ENCODE data around the gene GPR84. TPM values are rescaled to one million over a fixed set of nuclear protein-coding genes. Genes with fewer than 3 reads are reported as not detected.

GPR84 gene
- total and polyA plus RNA-seq, 2 of the 13 experiments (the other 11 are each of a cell fraction or from before 2014, with no cell fraction given) = not detected

GRCh38 chr12:54370171-54370730 is 6.0 kb upstream of the GPR84 start:
- CTCF ChIA-PET (ENCODE audit: low intra/inter-chr PET ratio, low total read pairs) = interaction anchor here (3.9 kb wide), 1 partner anchor 9 kb away, joined by 27 read pairs; no protein-coding TSS in a partner anchor
- Histone ChIP-seq H3K27ac (ENCODE audit: extremely low read length, insufficient read depth, low read length) (no peak overlapping the region), H3K27me3 (ENCODE audit: control insufficient read depth in 1 of 2, insufficient read depth in 2 of 2, low read length in 2 of 2) (peaks cover 1 to 12% of the 10 kb centered on the region in 2 experiments; a peak in 2 of 5 replicates), H3K4me3 (replicated peaks in 1 of 3; ENCODE audit: insufficient read depth in 1 of 3, low read depth in 2 of 3, low read length in 3 of 3) (no peak overlapping the region), H3K4me1 (ENCODE audit: insufficient read depth, low read length) (peaks cover 21% of the 10 kb centered on the region), H3K9ac (ENCODE audit: insufficient read depth, low read depth, low read length) (no peak overlapping the region), H2AFZ (ENCODE audit: low read length) (no peak overlapping the region), H3K36me3 (replicated peaks in 1 of 2; ENCODE audit: control insufficient read depth in 1 of 2, insufficient read depth in 2 of 2, low read length in 2 of 2) (no peaks in the 10 kb centered on the region), H3K4me2 (ENCODE audit: low read depth, low read length) (no peak overlapping the region), H4K20me1 (ENCODE audit: insufficient read depth, low read length) (no peaks in the 10 kb centered on the region), H3K79me2 (ENCODE audit: insufficient read depth, low read length) (no peaks in the 10 kb centered on the region), H3K9me3 (ENCODE audit: low read length) (no peaks in the 10 kb centered on the region)
- in situ Hi-C loops (cut with HindIII; ENCODE audit: extremely low pct_ligation_motif_present, low pct_unique_long_range_greater_than_20kb) (loop anchor here (10.0 kb wide), 1 partner anchor 375 kb away; no protein-coding TSS in a partner anchor), intact Hi-C loops (cut with micrococcal nuclease; ENCODE audit: unreplicated experiment) (no loop called here)
- no peak for FAIRE-seq
- TF ChIP-seq, protein P1, sequence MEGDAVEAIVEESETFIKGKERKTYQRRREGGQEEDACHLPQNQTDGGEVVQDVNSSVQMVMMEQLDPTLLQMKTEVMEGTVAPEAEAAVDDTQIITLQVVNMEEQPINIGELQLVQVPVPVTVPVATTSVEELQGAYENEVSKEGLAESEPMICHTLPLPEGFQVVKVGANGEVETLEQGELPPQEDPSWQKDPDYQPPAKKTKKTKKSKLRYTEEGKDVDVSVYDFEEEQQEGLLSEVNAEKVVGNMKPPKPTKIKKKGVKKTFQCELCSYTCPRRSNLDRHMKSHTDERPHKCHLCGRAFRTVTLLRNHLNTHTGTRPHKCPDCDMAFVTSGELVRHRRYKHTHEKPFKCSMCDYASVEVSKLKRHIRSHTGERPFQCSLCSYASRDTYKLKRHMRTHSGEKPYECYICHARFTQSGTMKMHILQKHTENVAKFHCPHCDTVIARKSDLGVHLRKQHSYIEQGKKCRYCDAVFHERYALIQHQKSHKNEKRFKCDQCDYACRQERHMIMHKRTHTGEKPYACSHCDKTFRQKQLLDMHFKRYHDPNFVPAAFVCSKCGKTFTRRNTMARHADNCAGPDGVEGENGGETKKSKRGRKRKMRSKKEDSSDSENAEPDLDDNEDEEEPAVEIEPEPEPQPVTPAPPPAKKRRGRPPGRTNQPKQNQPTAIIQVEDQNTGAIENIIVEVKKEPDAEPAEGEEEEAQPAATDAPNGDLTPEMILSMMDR (CRISPR knock-in tag; IDR thresholded peaks at IDR 0.05) = peak; percentile 46
- TF ChIP-seq ZNF770 (CRISPR knock-in tag; IDR thresholded peaks at IDR 0.05) (no peak), ZNF775 (CRISPR knock-in tag; IDR thresholded peaks at IDR 0.05; ENCODE audit: borderline replicate concordance) (no peak), EZH2 (conservative IDR thresholded peaks at IDR 0.05; ENCODE audit: low read depth, low read length) (no peak), MLLT10 (CRISPR knock-in tag; IDR thresholded peaks at IDR 0.05) (no peak), CCDC6 (CRISPR knock-in tag; IDR thresholded peaks at IDR 0.05) (no peak), ZNF12 (CRISPR knock-in tag; IDR thresholded peaks at IDR 0.05) (no peak), SP2 (CRISPR knock-in tag; IDR thresholded peaks at IDR 0.05) (no peak), XRCC5 (optimal IDR thresholded peaks at IDR 0.05; ENCODE audit: low read length) (peak; percentile 48), GZF1 (CRISPR knock-in tag; IDR thresholded peaks at IDR 0.05) (no peak), HNRNPK (IDR thresholded peaks at IDR 0.05; ENCODE audit: low read depth, low read length, poor library complexity, severe bottlenecking) (peak; percentile 44), ZFP41 (CRISPR knock-in tag; IDR thresholded peaks at IDR 0.05; ENCODE audit: borderline replicate concordance) (no peak), ZNF44 (CRISPR knock-in tag; IDR thresholded peaks at IDR 0.05) (no peak), ZNF160 (CRISPR knock-in tag; IDR thresholded peaks at IDR 0.05) (no peak)
- TF ChIP-seq, protein P2, sequence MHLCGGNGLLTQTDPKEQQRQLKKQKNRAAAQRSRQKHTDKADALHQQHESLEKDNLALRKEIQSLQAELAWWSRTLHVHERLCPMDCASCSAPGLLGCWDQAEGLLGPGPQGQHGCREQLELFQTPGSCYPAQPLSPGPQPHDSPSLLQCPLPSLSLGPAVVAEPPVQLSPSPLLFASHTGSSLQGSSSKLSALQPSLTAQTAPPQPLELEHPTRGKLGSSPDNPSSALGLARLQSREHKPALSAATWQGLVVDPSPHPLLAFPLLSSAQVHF (CRISPR knock-in tag; IDR thresholded peaks at IDR 0.05) = no peak
- TF ChIP-seq, protein P3, sequence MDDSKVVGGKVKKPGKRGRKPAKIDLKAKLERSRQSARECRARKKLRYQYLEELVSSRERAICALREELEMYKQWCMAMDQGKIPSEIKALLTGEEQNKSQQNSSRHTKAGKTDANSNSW (CRISPR knock-in tag; IDR thresholded peaks at IDR 0.05; ENCODE audit: borderline replicate concordance) = no peak
- TF ChIP-seq, protein P4, sequence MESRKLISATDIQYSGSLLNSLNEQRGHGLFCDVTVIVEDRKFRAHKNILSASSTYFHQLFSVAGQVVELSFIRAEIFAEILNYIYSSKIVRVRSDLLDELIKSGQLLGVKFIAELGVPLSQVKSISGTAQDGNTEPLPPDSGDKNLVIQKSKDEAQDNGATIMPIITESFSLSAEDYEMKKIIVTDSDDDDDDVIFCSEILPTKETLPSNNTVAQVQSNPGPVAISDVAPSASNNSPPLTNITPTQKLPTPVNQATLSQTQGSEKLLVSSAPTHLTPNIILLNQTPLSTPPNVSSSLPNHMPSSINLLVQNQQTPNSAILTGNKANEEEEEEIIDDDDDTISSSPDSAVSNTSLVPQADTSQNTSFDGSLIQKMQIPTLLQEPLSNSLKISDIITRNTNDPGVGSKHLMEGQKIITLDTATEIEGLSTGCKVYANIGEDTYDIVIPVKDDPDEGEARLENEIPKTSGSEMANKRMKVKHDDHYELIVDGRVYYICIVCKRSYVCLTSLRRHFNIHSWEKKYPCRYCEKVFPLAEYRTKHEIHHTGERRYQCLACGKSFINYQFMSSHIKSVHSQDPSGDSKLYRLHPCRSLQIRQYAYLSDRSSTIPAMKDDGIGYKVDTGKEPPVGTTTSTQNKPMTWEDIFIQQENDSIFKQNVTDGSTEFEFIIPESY (CRISPR knock-in tag; IDR thresholded peaks at IDR 0.05) = peak; percentile 89
- no TSS peak for BruUV-seq (replicated peaks)
- DNase-seq (ENCODE audit: low spot score) = no peak
- POLR2A ChIA-PET = interaction anchor here (0.7 kb wide), 1 partner anchor 9 kb away, joined by 4 read pairs; no protein-coding TSS in a partner anchor
- ATAC-seq = peak; percentile 28; the same call in 2 of the 3 replicates
- 80% methylated on average over 43 of the region's 44 CpGs for WGBS (ENCODE audit: low lambda C conversion rate)
